ENCODE measurements around the gene OSBPL2.

- TF ChIP-seq CTCF (conservative IDR thresholded peaks at IDR 0.05; ENCODE audit: low read depth in 2 of 2): no peak
- no peak for TF ChIP-seq EZH2 (IDR thresholded peaks at IDR 0.05; ENCODE audit: low read depth, unreplicated experiment)
- no peak for TF ChIP-seq POLR2AphosphoS5 (IDR thresholded peaks at IDR 0.05; ENCODE audit: low read depth)
- TF ChIP-seq REST (IDR thresholded peaks at IDR 0.05; ENCODE audit: unreplicated experiment): no peak
- no peak for TF ChIP-seq ZNF114 (CRISPR knock-in tag; IDR thresholded peaks at IDR 0.05)
- no peak for TF ChIP-seq JUNB (IDR thresholded peaks at IDR 0.05; ENCODE audit: unreplicated experiment)
- no peak for TF ChIP-seq EZH2phosphoT487 (IDR thresholded peaks at IDR 0.05; ENCODE audit: unreplicated experiment)
- TF ChIP-seq CREB1 (CRISPR knock-in tag; IDR thresholded peaks at IDR 0.05; ENCODE audit: low read depth): no peak
- no peak for TF ChIP-seq STAT1 (IDR thresholded peaks at IDR 0.05; ENCODE audit: unreplicated experiment)
- TF ChIP-seq NANOG (IDR thresholded peaks at IDR 0.05; ENCODE audit: borderline replicate concordance): no peak
Measured at GRCh38 chr20:62230276-62230675, 8.0 kb upstream of the OSBPL2 start.

Data from GM23338 (cell line).